Skeletal muscle satellite cell (primary cell): ENCODE measurements around the gene ZFAND2A.

Source experiments
- H3K27me3 ChIP-seq: 2 replicates; pipeline ENCODE4 v1.7.0; 2013; ENCODE audit warnings: low read length; ENCODE audit not compliant: control insufficient read depth, insufficient read depth
- H3K36me3 ChIP-seq: 2 replicates; pipeline ENCODE4 v1.7.0; 2013; ENCODE audit warnings: mild to moderate bottlenecking, control low read depth, low read length; ENCODE audit not compliant: insufficient read depth
- H3K4me1 ChIP-seq: 2 replicates; pipeline ENCODE4 v1.7.0; 2013; ENCODE audit warnings: low read length; ENCODE audit not compliant: control insufficient read depth, insufficient read depth
- H3K4me2 ChIP-seq: 2 replicates; pipeline ENCODE4 v1.7.0; 2013; ENCODE audit warnings: mild to moderate bottlenecking, low read length
- H3K4me3 ChIP-seq: 2 replicates; pipeline ENCODE4 v1.7.0; 2013; ENCODE audit warnings: low read length
- H3K9ac ChIP-seq: 2 replicates; pipeline ENCODE4 v1.7.0; 2013; ENCODE audit warnings: mild to moderate bottlenecking, low read depth, low read length, moderate library complexity
- H3K9me3 ChIP-seq: replicated peaks from 2 replicates; pipeline ENCODE4 v1.7.0; 2013; ENCODE audit warnings: mild to moderate bottlenecking, control low read depth, low read length

Gene ZFAND2A

DNA sequence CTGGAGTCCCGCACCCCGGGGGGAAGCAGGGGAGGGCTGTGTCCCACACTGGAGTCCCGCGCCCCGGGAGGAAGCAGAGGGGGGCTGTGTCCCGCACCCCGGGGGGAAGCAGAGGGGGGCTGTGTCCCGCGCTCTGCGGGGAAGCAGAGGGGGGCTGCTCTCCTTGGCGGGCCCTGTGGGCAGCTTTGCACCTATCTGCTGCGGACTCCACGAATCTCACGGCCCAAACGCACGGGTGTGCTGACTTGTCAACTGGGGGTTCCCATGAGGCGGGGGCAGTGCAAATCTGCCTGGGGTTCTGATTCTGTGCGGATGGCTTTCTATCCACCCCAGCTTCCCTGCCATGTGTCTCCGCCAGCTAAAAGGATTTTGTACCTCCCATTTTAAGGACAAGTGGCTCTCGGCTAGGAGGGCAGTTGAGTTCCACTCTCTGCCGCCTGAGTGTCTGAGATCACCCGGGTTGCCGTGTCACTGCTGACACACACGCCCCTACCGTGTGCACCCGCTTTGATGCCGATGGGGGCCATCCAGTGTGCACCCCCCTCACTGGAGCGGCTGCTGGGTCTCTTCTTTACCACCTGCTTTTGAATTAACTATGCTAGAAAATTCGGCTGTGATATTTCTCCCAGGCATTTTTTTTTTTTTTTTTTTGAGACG lies 51.6 kb downstream of the ZFAND2A start:
- Histone ChIP-seq H3K9me3 (no peaks in the 10 kb centered on the region), H3K4me1 (no peaks in the 10 kb centered on the region), H3K27me3 (no peaks in the 10 kb centered on the region), H3K36me3 (no peaks in the 10 kb centered on the region), H3K9ac (no peak overlapping the region), H3K4me2 (no peak overlapping the region), H3K4me3 (no peak overlapping the region)

DNA sequence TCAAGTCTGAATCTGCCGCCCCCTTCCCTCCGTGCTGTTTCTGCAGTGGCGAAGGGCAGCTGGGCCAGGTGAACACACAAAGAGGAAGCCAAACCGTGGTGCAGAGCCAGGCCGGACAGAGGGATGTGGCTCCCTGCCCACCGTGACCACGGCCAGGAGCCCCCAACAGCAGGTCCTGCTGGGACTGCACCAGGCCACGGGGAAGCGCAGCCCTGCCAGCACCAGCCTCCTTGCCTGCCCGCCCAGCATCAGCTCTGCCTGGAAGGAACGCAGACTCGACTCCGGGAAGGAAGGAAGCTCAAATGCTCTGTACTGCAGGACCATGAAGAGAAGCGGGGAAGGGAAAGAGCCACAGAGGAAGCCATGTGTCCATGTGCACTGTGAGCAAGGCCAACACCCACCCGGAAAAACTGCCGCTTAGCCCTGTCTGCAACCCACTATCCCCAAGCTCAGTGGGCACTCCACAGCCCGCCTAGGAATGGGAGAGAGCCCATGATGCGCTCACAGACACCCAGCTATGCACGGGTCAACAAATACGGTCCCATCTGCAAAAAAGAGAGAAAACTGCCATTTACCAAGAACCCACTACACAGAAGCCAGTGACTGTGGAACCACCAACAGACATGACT lies 53.1 kb downstream of the ZFAND2A start:
- Histone ChIP-seq H3K9me3 (no peaks in the 10 kb centered on the region), H3K4me1 (peaks cover 6% of the 10 kb centered on the region), H3K27me3 (no peaks in the 10 kb centered on the region), H3K36me3 (no peaks in the 10 kb centered on the region), H3K4me2 (no peak overlapping the region), H3K9ac (no peak overlapping the region), H3K4me3 (no peak overlapping the region)

DNA sequence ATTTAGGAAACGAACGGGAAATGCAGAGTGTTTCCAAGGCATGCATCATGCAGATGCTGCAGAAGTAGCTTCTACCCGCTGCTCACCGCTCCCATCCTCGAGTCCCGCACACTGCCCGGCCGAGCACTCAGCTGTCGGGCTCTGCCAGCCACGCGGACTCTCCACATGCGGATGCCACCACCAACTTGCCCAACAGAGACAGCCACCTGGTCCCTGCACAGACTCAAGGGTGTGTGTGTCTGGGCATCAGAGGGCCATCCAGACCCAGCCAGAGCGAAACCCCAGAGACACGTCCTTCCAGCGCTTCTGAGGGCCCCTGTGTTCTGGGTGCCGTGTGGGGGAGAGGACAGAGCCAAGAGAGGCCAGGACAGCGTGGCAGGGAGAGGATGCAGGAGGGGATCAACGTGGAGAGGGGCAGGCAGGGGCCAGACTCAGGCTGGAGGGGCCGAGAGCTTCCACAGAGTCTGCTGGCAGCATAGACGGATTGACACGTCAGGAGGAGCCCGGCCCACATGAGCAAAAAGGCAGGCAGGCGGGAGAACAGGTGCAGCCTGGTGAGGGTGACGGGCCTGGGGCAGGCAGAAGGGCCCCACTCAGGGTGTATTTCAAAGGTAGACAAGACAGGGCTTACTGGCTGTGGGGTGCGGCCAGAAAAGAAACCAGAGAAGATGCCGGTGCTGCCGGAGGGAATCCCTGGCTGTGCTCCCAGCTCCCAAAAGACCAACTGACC lies 53.8 kb downstream of the ZFAND2A start:
- Histone ChIP-seq H3K4me1 (peaks cover 12% of the 10 kb centered on the region), H3K9ac (no peak overlapping the region), H3K9me3 (no peaks in the 10 kb centered on the region), H3K36me3 (no peaks in the 10 kb centered on the region), H3K4me3 (no peak overlapping the region), H3K27me3 (no peaks in the 10 kb centered on the region), H3K4me2 (no peak overlapping the region)

DNA sequence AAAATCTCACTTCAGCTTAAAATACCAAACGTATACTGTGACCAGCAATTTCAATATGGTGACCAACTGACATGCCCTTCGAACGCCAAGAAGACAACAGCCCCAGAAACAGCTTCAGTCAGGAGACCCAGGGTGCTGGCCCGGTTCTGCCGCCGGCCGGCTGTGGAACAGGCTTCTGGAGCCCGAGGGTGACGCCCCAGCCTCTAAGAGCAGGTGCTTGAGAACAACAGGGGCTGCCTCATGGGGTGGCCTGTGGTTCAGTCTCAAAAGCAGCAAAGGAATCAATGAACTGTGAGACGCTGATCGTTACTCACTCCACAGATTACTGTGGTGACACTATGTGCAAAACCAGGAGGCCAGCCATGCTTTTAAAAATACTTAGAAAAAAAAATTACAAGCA lies 54.8 kb downstream of the ZFAND2A start:
- Histone ChIP-seq H3K4me2 (no peak overlapping the region), H3K4me3 (no peak overlapping the region), H3K27me3 (no peaks in the 10 kb centered on the region), H3K4me1 (peaks cover 12% of the 10 kb centered on the region), H3K9me3 (no peaks in the 10 kb centered on the region), H3K36me3 (no peaks in the 10 kb centered on the region), H3K9ac (no peak overlapping the region)

DNA sequence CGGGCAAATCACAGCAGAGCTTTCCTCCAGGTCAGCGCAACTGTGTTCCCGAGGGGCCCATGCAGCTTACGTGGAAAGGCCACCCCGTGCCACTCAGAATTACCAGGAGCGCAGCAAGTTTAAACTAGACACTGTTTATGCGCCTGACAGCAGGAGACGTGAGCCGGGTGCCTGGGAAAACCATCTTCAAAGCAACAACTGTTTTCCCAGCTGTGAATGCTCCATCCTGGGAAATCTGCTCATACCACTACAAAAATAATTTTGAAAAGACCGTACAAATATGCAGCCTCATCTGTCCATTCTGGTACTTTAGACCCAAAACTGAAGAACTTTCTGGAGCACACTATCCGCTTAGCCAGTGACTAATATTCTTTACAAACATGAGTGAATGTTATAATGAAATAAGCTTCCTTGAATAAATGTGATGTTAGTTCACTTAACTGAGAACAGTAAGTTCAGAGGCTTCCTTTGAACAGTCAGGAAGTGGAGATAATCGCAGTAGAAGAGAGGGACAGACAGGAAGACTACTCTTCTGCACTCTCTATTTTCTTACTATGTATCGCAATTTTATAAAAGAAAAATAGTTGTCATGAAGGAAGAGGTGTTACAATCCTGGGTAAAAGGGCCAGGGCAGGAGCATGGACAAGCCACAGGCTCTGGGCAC lies 55.3 kb downstream of the ZFAND2A start:
- H3K4me2 ChIP-seq, result no peak overlapping the region
- H3K4me3 ChIP-seq, result no peak overlapping the region
- H3K4me1 ChIP-seq, result peaks cover 12% of the 10 kb centered on the region
- no peaks in the 10 kb centered on the region for H3K9me3 ChIP-seq
- H3K27me3 ChIP-seq, result no peaks in the 10 kb centered on the region
- H3K9ac ChIP-seq, result no peak overlapping the region
- no peaks in the 10 kb centered on the region for H3K36me3 ChIP-seq

DNA sequence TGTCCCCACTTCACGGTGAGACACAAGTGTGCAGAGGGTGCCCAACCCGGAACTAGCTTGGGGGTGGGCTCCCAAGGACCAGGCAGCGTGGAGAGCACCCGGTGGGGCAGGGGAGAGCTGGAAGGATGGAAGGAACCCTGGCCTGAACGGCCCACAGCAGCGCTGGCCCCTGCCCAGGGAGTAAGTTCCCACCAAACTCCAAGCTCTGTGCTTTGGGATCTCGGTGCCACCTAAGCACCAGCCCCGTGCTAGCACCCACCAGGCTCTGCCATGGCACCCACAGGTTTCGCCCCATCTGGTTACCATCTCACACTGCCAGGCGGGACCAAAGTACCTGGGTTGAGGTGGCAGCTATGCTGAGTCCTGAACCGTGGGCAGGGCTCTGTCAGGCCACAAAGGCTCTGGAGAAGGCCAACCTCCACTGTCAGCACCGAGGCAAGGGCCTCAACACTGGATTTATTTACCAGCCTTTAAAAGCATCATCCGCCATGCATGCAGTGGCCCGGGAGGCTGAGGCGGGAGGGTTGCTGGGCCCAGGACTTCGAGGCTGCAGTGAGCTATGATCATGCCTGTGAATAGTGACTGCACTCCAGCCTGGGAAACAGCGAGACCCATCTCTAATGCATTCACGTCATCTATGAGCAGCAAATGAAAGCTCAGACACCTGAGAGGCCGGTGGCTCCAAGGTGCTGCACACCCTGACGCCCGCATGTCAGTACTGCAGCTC lies 56.0 kb downstream of the ZFAND2A start:
- Histone ChIP-seq H3K27me3 (no peaks in the 10 kb centered on the region), H3K4me1 (peaks cover 12% of the 10 kb centered on the region), H3K9me3 (no peaks in the 10 kb centered on the region), H3K4me3 (no peak overlapping the region), H3K9ac (no peak overlapping the region), H3K36me3 (no peaks in the 10 kb centered on the region), H3K4me2 (no peak overlapping the region)

DNA sequence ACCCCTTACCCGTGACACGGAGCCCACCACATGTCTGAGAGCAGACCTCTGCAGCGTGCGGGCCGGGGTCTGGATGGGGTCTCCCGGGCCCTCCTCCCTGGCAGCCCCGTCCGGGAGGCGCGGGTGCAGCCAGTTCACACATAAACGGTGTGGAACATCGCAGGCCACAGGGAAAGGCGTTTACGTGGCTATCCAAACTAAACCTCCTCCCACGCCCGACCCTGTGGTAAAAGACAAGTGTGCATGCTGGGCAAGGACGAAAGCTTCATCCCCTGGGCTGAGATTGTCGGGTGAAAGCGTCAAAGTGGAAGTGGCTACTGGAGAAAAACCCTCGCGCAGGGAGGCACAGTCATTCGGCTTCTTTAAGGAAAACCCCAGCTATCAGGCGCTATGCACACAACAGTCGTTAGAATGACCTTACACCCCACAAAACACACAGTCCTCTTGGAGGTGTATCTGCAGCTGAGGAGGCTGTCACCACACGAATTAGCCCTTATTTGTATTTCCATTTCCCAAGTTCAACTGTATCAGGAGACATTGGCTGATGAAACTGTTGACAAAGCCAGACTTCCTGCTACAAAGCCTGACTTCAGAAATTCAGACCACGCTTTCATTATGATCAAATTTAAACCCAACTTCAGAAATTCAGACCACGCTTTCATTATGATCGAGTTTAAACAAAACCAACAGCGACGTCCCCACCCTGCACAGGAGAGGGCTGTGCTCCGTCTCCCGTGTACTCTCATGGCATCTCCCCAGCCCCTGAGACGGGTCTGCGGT lies 56.8 kb downstream of the ZFAND2A start:
- Histone ChIP-seq H3K9me3 (no peaks in the 10 kb centered on the region), H3K27me3 (no peaks in the 10 kb centered on the region), H3K36me3 (no peaks in the 10 kb centered on the region), H3K4me2 (no peak overlapping the region), H3K4me1 (peaks cover 12% of the 10 kb centered on the region), H3K9ac (no peak overlapping the region), H3K4me3 (no peak overlapping the region)
